Trophoblast cell (in vitro differentiated cells and primary cell): ENCODE results near the gene TMEM89.

Source experiments
- DNase-seq, 2 donors: peaks; one replicate each; pipeline ENCODE4 v3.0.0-alpha.2; 2016
- H2AFZ ChIP-seq: 2 replicates; pipeline ENCODE4 v1.6.1; 2013; ENCODE audit warnings: low read length, moderate library complexity, mild to moderate bottlenecking; ENCODE audit not compliant: insufficient read depth, poor library complexity
- H2AK5ac ChIP-seq: 2 replicates; pipeline ENCODE4 v1.6.1; 2013; ENCODE audit warnings: mild to moderate bottlenecking, low read length
- H2BK120ac ChIP-seq: 2 replicates; pipeline ENCODE4 v1.6.1; 2013; ENCODE audit warnings: low read length, mild to moderate bottlenecking, moderate library complexity; ENCODE audit not compliant: insufficient read depth, poor library complexity
- H2BK12ac ChIP-seq: 2 replicates; pipeline ENCODE4 v1.6.1; 2013; ENCODE audit warnings: mild to moderate bottlenecking, low read length, moderate library complexity
- H2BK5ac ChIP-seq: 2 replicates; pipeline ENCODE4 v1.6.1; 2013; ENCODE audit warnings: low read length, low read depth, moderate library complexity, mild to moderate bottlenecking; ENCODE audit not compliant: poor library complexity
- H3K14ac ChIP-seq: 2 replicates; pipeline ENCODE4 v1.6.1; 2013; ENCODE audit warnings: mild to moderate bottlenecking, low read length
- H3K18ac ChIP-seq: 2 replicates; pipeline ENCODE4 v1.6.1; 2013; ENCODE audit warnings: mild to moderate bottlenecking, low read length
- H3K23ac ChIP-seq: 2 replicates; pipeline ENCODE4 v1.6.1; 2013; ENCODE audit warnings: low read length
- H3K27ac ChIP-seq: 2 replicates; pipeline ENCODE4 v1.5.1; 2013; ENCODE audit warnings: low read depth, mild to moderate bottlenecking, inconsistent platforms, low read length, moderate library complexity
- H3K27me3 ChIP-seq: 2 replicates; pipeline ENCODE4 v1.6.1; 2013; ENCODE audit warnings: inconsistent platforms, mild to moderate bottlenecking, low read length, moderate library complexity; ENCODE audit not compliant: insufficient read depth
- H3K36me3 ChIP-seq, 2 experiments: 1 replicate in 1 of 2; 2 replicates in 1 of 2; pipeline ENCODE4 v1.6.1; 2013; ENCODE audit warnings: low read length in 2 of 2, mild to moderate bottlenecking in 2 of 2, moderate library complexity in 1 of 2; ENCODE audit not compliant: insufficient read depth in 2 of 2, control insufficient read depth in 1 of 2
- H3K4ac ChIP-seq: 2 replicates; pipeline ENCODE4 v1.6.1; 2013; ENCODE audit warnings: low read depth, mild to moderate bottlenecking, low read length, moderate library complexity
- H3K4me1 ChIP-seq, 2 experiments: 1 replicate in 1 of 2; 2 replicates in 1 of 2; pipeline ENCODE4 v1.6.1; 2013; ENCODE audit warnings: low read length in 2 of 2, mild to moderate bottlenecking in 2 of 2, moderate library complexity in 1 of 2; ENCODE audit not compliant: insufficient read depth in 2 of 2, control insufficient read depth in 1 of 2
- H3K4me2 ChIP-seq: 2 replicates; pipeline ENCODE4 v1.6.1; 2013; ENCODE audit warnings: inconsistent platforms, mild to moderate bottlenecking, low read length, moderate library complexity
- H3K4me3 ChIP-seq: 2 replicates; pipeline ENCODE4 v1.5.1; 2013; ENCODE audit warnings: mild to moderate bottlenecking, low read depth, low read length, inconsistent platforms
- H3K79me1 ChIP-seq: one replicate; pipeline ENCODE4 v1.6.1; 2013; ENCODE audit warnings: low read length
- H3K79me2 ChIP-seq: 2 replicates; pipeline ENCODE4 v1.6.1; 2013; ENCODE audit warnings: low read length, mild to moderate bottlenecking; ENCODE audit not compliant: control insufficient read depth, insufficient read depth, poor library complexity
- H3K9ac ChIP-seq: 2 replicates; pipeline ENCODE4 v1.6.1; 2013; ENCODE audit warnings: mild to moderate bottlenecking, low read length
- H3K9me3 ChIP-seq: 2 replicates; pipeline ENCODE4 v1.6.1; 2013; ENCODE audit warnings: low read depth, mild to moderate bottlenecking, control low read depth, inconsistent platforms, low read length; ENCODE audit not compliant: insufficient read depth
- H4K12ac ChIP-seq: 2 replicates; pipeline ENCODE4 v1.6.1; 2013; ENCODE audit warnings: low read depth, mild to moderate bottlenecking, low read length, moderate library complexity
- H4K8ac ChIP-seq: 2 replicates; pipeline ENCODE4 v1.6.1; 2013; ENCODE audit warnings: low read depth, mild to moderate bottlenecking, low read length, moderate library complexity
- H4K91ac ChIP-seq: one replicate; pipeline ENCODE4 v1.6.1; 2013; ENCODE audit warnings: low read depth, mild to moderate bottlenecking, low read length, moderate library complexity
- WGBS: extraction: QIAGEN DNeasy Blood & Tissue Kit; methylation state at CpG from one replicate; pipeline ENCODE4 v1.1.7; 2013; ENCODE audit warnings: missing lambda C conversion rate; ENCODE audit not compliant: insufficient read length, insufficient coverage; ENCODE audit errors: extremely low coverage; 5-methylcytosine and 5-hydroxymethylcytosine counted together

The TMEM89 gene

GRCh38 chr3:48588230-48588629 lies 33.3 kb downstream of the TMEM89 start:
- peaks cover 0 to 3% of the 10 kb centered on the region in 2 experiments for H3K4me1 ChIP-seq
- no peak overlapping the region for H3K23ac ChIP-seq
- H2AK5ac ChIP-seq, result no peak overlapping the region
- DNase-seq, result no peak
- no CpG with 5 or more reads among the region's 15 CpGs for WGBS
- H2AFZ ChIP-seq, result no peak overlapping the region
- no peak overlapping the region for H3K14ac ChIP-seq
- H3K4me2 ChIP-seq, result no peak overlapping the region
- H4K8ac ChIP-seq, result no peak overlapping the region
- no peak overlapping the region for H3K27ac ChIP-seq
- no peak overlapping the region for H2BK5ac ChIP-seq
- no peak overlapping the region for H4K91ac ChIP-seq
- no peak overlapping the region for H3K4ac ChIP-seq
- H3K79me2 ChIP-seq, result no peaks in the 10 kb centered on the region
- peaks cover 4% of the 10 kb centered on the region for H3K9me3 ChIP-seq
- no peaks in the 10 kb centered on the region for H3K27me3 ChIP-seq
- no peak overlapping the region for H3K9ac ChIP-seq
- no peak overlapping the region for H2BK12ac ChIP-seq
- H2BK120ac ChIP-seq, result no peak overlapping the region
- no peaks in the 10 kb centered on the region for H3K79me1 ChIP-seq
- H4K12ac ChIP-seq, result no peak overlapping the region
- H3K36me3 ChIP-seq, result peaks cover 63 to 73% of the 10 kb centered on the region in 2 experiments
- H3K4me3 ChIP-seq, result no peak overlapping the region
- H3K18ac ChIP-seq, result no peak overlapping the region

GRCh38 chr3:48587686-48588085 lies 33.9 kb downstream of the TMEM89 start:
- Histone ChIP-seq H2AK5ac (no peak overlapping the region), H3K4ac (no peak overlapping the region), H2BK120ac (no peak overlapping the region), H4K8ac (no peak overlapping the region), H3K36me3 (peaks cover 65 to 75% of the 10 kb centered on the region in 2 experiments), H3K23ac (no peak overlapping the region), H4K91ac (no peak overlapping the region), H3K18ac (no peak overlapping the region), H3K4me2 (no peak overlapping the region), H4K12ac (no peak overlapping the region), H3K9ac (no peak overlapping the region), H3K79me2 (no peaks in the 10 kb centered on the region), H2BK5ac (no peak overlapping the region), H3K9me3 (peaks cover 4% of the 10 kb centered on the region), H3K79me1 (no peaks in the 10 kb centered on the region), H3K27ac (no peak overlapping the region), H3K27me3 (no peaks in the 10 kb centered on the region), H3K4me3 (no peak overlapping the region), H2BK12ac (no peak overlapping the region), H3K4me1 (peaks cover 0 to 3% of the 10 kb centered on the region in 2 experiments), H2AFZ (no peak overlapping the region), H3K14ac (no peak overlapping the region)
- WGBS, result no CpG with 5 or more reads among the region's 11 CpGs
- DNase-seq, result no peak

- peaks cover 59 to 76% of the 10 kb centered on the region in 2 experiments for H3K36me3 ChIP-seq
- no peak overlapping the region for H2BK5ac ChIP-seq
- no peak overlapping the region for H3K4ac ChIP-seq
- no peak for DNase-seq
- no CpG with 5 or more reads among the region's 8 CpGs for WGBS
- no peak overlapping the region for H3K14ac ChIP-seq
- no peak overlapping the region for H2BK12ac ChIP-seq
- H3K23ac ChIP-seq, result no peak overlapping the region
- H3K4me3 ChIP-seq, result no peak overlapping the region
- H3K79me2 ChIP-seq, result no peaks in the 10 kb centered on the region
- H3K27ac ChIP-seq, result no peak overlapping the region
- no peak overlapping the region for H4K12ac ChIP-seq
- H3K4me1 ChIP-seq, result no peaks in the 10 kb centered on the region
- H3K79me1 ChIP-seq, result no peaks in the 10 kb centered on the region
- no peak overlapping the region for H2AFZ ChIP-seq
- no peak overlapping the region for H3K18ac ChIP-seq
- no peak overlapping the region for H2BK120ac ChIP-seq
- no peak overlapping the region for H3K9ac ChIP-seq
- H4K91ac ChIP-seq, result no peak overlapping the region
- H3K9me3 ChIP-seq, result peaks cover 4% of the 10 kb centered on the region
- no peaks in the 10 kb centered on the region for H3K27me3 ChIP-seq
- H3K4me2 ChIP-seq, result no peak overlapping the region
- H2AK5ac ChIP-seq, result no peak overlapping the region
- no peak overlapping the region for H4K8ac ChIP-seq
Measured at GRCh38 chr3:48585411-48585810, 36.2 kb downstream of the TMEM89 start.

GRCh38 chr3:48584836-48585235 lies 36.7 kb downstream of the TMEM89 start:
- Histone ChIP-seq H2BK120ac (no peak overlapping the region), H3K4me2 (no peak overlapping the region), H2AK5ac (no peak overlapping the region), H3K14ac (no peak overlapping the region), H4K12ac (no peak overlapping the region), H3K36me3 (peaks cover 63 to 76% of the 10 kb centered on the region in 2 experiments), H2AFZ (no peak overlapping the region), H3K79me2 (no peaks in the 10 kb centered on the region), H3K4me3 (no peak overlapping the region), H3K23ac (no peak overlapping the region), H3K79me1 (no peaks in the 10 kb centered on the region), H4K91ac (no peak overlapping the region), H3K4me1 (no peaks in the 10 kb centered on the region), H3K9ac (no peak overlapping the region), H3K18ac (no peak overlapping the region), H3K27ac (no peak overlapping the region), H3K4ac (no peak overlapping the region), H3K27me3 (no peaks in the 10 kb centered on the region), H4K8ac (no peak overlapping the region), H3K9me3 (peaks cover 4% of the 10 kb centered on the region), H2BK12ac (no peak overlapping the region), H2BK5ac (no peak overlapping the region)
- no CpG with 5 or more reads among the region's 9 CpGs for WGBS
- DNase-seq, result no peak
